Epidermal melanocyte (primary cell): ENCODE measurements around the gene FAM98A.

Experiments
- DNase-seq: peaks from one replicate; pipeline ENCODE4 v3.0.0; 2011; ENCODE audit warnings: low spot score; ENCODE audit not compliant: insufficient read length

Gene FAM98A

GRCh38 chr2:33599175-33599942, at the start of gene FAM98A:
TSS of gene FAM98A (minus strand) at chr2:33599299. CDS start at chr2:33599221, 78 bp downstream.
- DNase-seq, result peak; percentile 84

GRCh38 chr2:33645861-33646260, 46.8 kb upstream of the FAM98A start:
- no peak for DNase-seq

GRCh38 chr2:33644215-33644614, 45.1 kb upstream of the FAM98A start:
- DNase-seq, result no peak

GRCh38 chr2:33636001-33636400, 36.9 kb upstream of the FAM98A start:
- no peak for DNase-seq

- no peak for DNase-seq
These were observed 35.3 kb upstream of the FAM98A start for GRCh38 chr2:33634261-33634910.

- DNase-seq, result no peak
These were observed 34.2 kb upstream of the FAM98A start for GRCh38 chr2:33633315-33633714.

- no peak for DNase-seq
These were observed 33.7 kb upstream of the FAM98A start for GRCh38 chr2:33632831-33633230.

- DNase-seq, result no peak
These were observed 29.1 kb upstream of the FAM98A start for GRCh38 chr2:33628031-33628827.

GRCh38 chr2:33619028-33619427, 19.9 kb upstream of the FAM98A start:
- DNase-seq, result no peak

- no peak for DNase-seq
These were observed 18.9 kb upstream of the FAM98A start for GRCh38 chr2:33617989-33618388.

GRCh38 chr2:33617401-33617800, 18.3 kb upstream of the FAM98A start:
- DNase-seq, result no peak

- DNase-seq, result no peak
These were observed 17.8 kb upstream of the FAM98A start for GRCh38 chr2:33616873-33617272.

- DNase-seq, result no peak
These were observed 15.1 kb upstream of the FAM98A start for GRCh38 chr2:33614190-33614589.

- no peak for DNase-seq
These were observed 8.8 kb upstream of the FAM98A start for GRCh38 chr2:33607905-33608304.

- DNase-seq, result no peak
These were observed 8.2 kb upstream of the FAM98A start for GRCh38 chr2:33607251-33607721.

GRCh38 chr2:33606622-33607021, 7.5 kb upstream of the FAM98A start:
- DNase-seq, result no peak

- no peak for DNase-seq
These were observed 7.0 kb upstream of the FAM98A start for GRCh38 chr2:33606100-33606499.

- DNase-seq, result no peak
These were observed 6.0 kb upstream of the FAM98A start for GRCh38 chr2:33605056-33605455.

GRCh38 chr2:33603416-33603815, 4.3 kb upstream of the FAM98A start:
- no peak for DNase-seq

GRCh38 chr2:33602201-33602830, 3.2 kb upstream of the FAM98A start:
- no peak for DNase-seq

- DNase-seq, result no peak
These were observed 769 bp upstream of the FAM98A start for GRCh38 chr2:33599943-33600192.
